HepG2 (cell line): ENCODE results near the gene CNKSR3. TPM values are rescaled to one million over a fixed set of nuclear protein-coding genes. Genes with fewer than 3 reads are reported as not detected.

Experiments
- BATF2 ChIP-seq: sonication (generic); formaldehyde crosslinking; IDR thresholded peaks from 2 replicates; pipeline ENCODE4 v1.8.0; 2022; ENCODE audit warnings: mild to moderate bottlenecking, missing genetic modification reagents, moderate library complexity
- CEBPG ChIP-seq: IDR thresholded peaks from 2 replicates; pipeline ENCODE4 v1.6.1; 2016
- FOXP4 ChIP-seq: sonication (generic); formaldehyde crosslinking; IDR thresholded peaks from 2 replicates; pipeline ENCODE4 v1.4.0; 2020; ENCODE audit warnings: missing genetic modification reagents
- GTF2F1 ChIP-seq: fragments of 150-350 bp; IDR thresholded peaks from 2 replicates; pipeline ENCODE4 v1.6.1; 2014; ENCODE audit warnings: low read length
- KDM2A ChIP-seq: sonication (generic); formaldehyde crosslinking; IDR thresholded peaks from 2 replicates; pipeline ENCODE4 v1.4.0; 2020; ENCODE audit warnings: low read depth, missing genetic modification reagents, borderline replicate concordance
- NPAS2 ChIP-seq: sonication (generic); formaldehyde crosslinking; IDR thresholded peaks from 2 replicates; pipeline ENCODE4 v1.8.0; 2022; ENCODE audit warnings: mild to moderate bottlenecking, missing genetic modification reagents, borderline replicate concordance
- NR1H2 ChIP-seq: sonication (generic); formaldehyde crosslinking; IDR thresholded peaks from 2 replicates; pipeline ENCODE4 v1.8.1; 2022; ENCODE audit warnings: low read depth, missing genetic modification reagents, borderline replicate concordance
- SIN3A ChIP-seq: IDR thresholded peaks from 2 replicates; pipeline ENCODE4 v1.6.1; 2011; ENCODE audit warnings: low read depth, mild to moderate bottlenecking, control low read depth, low read length, borderline replicate concordance
- TMF1 ChIP-seq: sonication (generic); formaldehyde crosslinking; IDR thresholded peaks from 2 replicates; pipeline ENCODE4 v1.8.1; 2022; ENCODE audit warnings: low read depth, missing genetic modification reagents
- ZNF17 ChIP-seq: sonication (generic); formaldehyde crosslinking; IDR thresholded peaks from 2 replicates; pipeline ENCODE4 v1.5.0; 2020; ENCODE audit warnings: mild to moderate bottlenecking, missing genetic modification reagents
- ZNF235 ChIP-seq: sonication (generic); formaldehyde crosslinking; IDR thresholded peaks from 2 replicates; pipeline ENCODE4 v1.8.1; 2023; ENCODE audit warnings: mild to moderate bottlenecking, missing genetic modification reagents, borderline replicate concordance
- ZNF629 ChIP-seq: sonication (generic); formaldehyde crosslinking; conservative IDR thresholded peaks from 2 replicates; pipeline ENCODE4 v1.5.0; 2020; ENCODE audit warnings: missing genetic modification reagents
- ZNF644 ChIP-seq: IDR thresholded peaks from 2 replicates; pipeline ENCODE4 v1.6.1; 2016; ENCODE audit warnings: low read depth
- ZNF713 ChIP-seq: sonication (generic); formaldehyde crosslinking; IDR thresholded peaks from 2 replicates; pipeline ENCODE4 v1.4.0; 2020; ENCODE audit warnings: mild to moderate bottlenecking, missing genetic modification reagents
- polyA plus RNA-seq, 8 experiments: library from polyadenylated mRNA; depleted of rRNA in 3 of 8; stranded (reverse) in 7 of 8; unstranded in 1 of 8; fragments of >200 nt; fragmentation: Illumina TruSeq in 4 of 8; extraction: Trizol in 4 of 8; gene quantifications; 2 replicates each; pipeline versions ENCODE4 v1.2.1 to v1.2.3, GENCODE V29; 2011 to 2016; ENCODE audit warnings: low read depth in 4 of 8, missing spikeins in 1 of 8, mixed read lengths in 1 of 8; ENCODE audit not compliant: insufficient read depth in 1 of 8
- total RNA-seq, 5 experiments: library from RNA; depleted of rRNA; stranded (reverse); fragments of >200 nt; fragmentation: Illumina TruSeq; extraction: Trizol; gene quantifications; 2 replicates each; pipeline ENCODE4 v1.2.3, GENCODE V29; 2016; ENCODE audit warnings: low read depth in 1 of 5
- TF ChIP-seq, protein P1 (sequence below): sonication (generic); formaldehyde crosslinking; IDR thresholded peaks from 2 replicates; pipeline ENCODE4 v1.4.0; 2020; ENCODE audit warnings: missing genetic modification reagents, borderline replicate concordance
- TF ChIP-seq, protein P2 (sequence below): sonication (generic); formaldehyde crosslinking; IDR thresholded peaks from 2 replicates; pipeline ENCODE4 v1.8.1; 2023; ENCODE audit warnings: mild to moderate bottlenecking, moderate library complexity, missing genetic modification reagents
- TF ChIP-seq, protein P3 (sequence below): sonication (generic); formaldehyde crosslinking; IDR thresholded peaks from 2 replicates; pipeline ENCODE4 v1.9.0; 2021; ENCODE audit warnings: missing genetic modification reagents, mild to moderate bottlenecking, borderline replicate concordance
- TF ChIP-seq, protein P4 (sequence below): IDR thresholded peaks from 2 replicates; pipeline ENCODE4 v1.6.1; 2018; ENCODE audit warnings: missing genetic modification reagents

CNKSR3 gene
- total and polyA plus RNA-seq, 2 of the 13 experiments (the other 11 are each of a cell fraction or from before 2014, with no cell fraction given): 9.2 to 38.6 TPM

DNA sequence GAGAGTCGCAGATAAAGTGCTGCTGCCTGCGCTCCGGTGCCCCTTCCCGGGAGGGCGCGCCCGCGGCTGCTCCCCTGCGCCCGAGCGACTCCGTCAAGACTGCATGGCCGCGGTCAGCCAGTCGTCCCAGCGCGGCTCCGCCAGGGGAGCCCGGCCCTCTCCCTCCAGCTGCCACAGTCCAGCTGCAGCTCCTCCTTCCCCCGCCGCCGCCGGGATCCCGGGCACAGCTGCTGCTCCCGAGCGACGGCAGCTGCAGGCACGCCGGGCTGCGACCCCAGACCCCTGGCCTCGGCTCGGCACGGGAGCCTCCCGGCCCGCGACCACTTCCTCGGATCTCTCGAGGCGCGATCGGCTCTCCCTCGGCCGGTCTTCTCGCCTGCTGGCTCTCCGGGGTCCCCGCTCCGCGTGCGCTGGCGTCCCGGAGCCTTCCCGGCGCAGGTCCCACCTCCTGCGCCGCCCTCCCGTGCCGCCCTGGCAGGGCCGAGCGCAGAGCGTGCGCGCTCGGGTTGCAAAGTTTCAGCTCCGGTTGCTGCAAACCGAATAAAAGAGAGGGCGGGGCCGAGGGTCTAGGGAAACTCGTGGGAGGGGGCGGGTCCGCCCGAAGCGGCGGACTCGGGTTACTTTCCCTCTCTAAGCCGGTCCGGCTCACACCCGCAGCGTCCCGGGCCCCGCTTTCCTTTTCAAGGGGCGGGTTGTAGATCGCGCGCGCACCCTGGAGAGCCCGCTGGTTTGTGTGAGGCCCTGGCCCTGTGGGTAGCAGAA is at the start of gene CNKSR3 (continued):
- TF ChIP-seq FOXP4 (CRISPR knock-in tag): peak; percentile 74
- TF ChIP-seq ZNF629 (CRISPR knock-in tag): peak; percentile 34; the same call in 1 of the 2 replicates
- peak; percentile 84; the same call in 1 of the 2 replicates for TF ChIP-seq ZNF235 (CRISPR knock-in tag)
- TF ChIP-seq SIN3A: peak; percentile 49
- TF ChIP-seq BATF2: no peak
- TF ChIP-seq NR1H2 (CRISPR knock-in tag): peak; percentile 59; the same call in 1 of the 2 replicates
- TF ChIP-seq ZNF713 (CRISPR knock-in tag): no peak
- peak; percentile 86; the same call in 1 of the 2 replicates for TF ChIP-seq KDM2A (CRISPR knock-in tag)
- TF ChIP-seq TMF1 (CRISPR knock-in tag): peak; percentile 91
- TF ChIP-seq ZNF17: no peak
- no peak for TF ChIP-seq GTF2F1
- TF ChIP-seq NPAS2: no peak
- peak; percentile 74 for TF ChIP-seq CEBPG (CRISPR knock-in tag)
- TF ChIP-seq, protein P1, sequence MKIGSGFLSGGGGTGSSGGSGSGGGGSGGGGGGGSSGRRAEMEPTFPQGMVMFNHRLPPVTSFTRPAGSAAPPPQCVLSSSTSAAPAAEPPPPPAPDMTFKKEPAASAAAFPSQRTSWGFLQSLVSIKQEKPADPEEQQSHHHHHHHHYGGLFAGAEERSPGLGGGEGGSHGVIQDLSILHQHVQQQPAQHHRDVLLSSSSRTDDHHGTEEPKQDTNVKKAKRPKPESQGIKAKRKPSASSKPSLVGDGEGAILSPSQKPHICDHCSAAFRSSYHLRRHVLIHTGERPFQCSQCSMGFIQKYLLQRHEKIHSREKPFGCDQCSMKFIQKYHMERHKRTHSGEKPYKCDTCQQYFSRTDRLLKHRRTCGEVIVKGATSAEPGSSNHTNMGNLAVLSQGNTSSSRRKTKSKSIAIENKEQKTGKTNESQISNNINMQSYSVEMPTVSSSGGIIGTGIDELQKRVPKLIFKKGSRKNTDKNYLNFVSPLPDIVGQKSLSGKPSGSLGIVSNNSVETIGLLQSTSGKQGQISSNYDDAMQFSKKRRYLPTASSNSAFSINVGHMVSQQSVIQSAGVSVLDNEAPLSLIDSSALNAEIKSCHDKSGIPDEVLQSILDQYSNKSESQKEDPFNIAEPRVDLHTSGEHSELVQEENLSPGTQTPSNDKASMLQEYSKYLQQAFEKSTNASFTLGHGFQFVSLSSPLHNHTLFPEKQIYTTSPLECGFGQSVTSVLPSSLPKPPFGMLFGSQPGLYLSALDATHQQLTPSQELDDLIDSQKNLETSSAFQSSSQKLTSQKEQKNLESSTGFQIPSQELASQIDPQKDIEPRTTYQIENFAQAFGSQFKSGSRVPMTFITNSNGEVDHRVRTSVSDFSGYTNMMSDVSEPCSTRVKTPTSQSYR (CRISPR knock-in tag): peak; percentile 45; the same call in 1 of the 2 replicates
- no peak for TF ChIP-seq ZNF644
- TF ChIP-seq, protein P2, sequence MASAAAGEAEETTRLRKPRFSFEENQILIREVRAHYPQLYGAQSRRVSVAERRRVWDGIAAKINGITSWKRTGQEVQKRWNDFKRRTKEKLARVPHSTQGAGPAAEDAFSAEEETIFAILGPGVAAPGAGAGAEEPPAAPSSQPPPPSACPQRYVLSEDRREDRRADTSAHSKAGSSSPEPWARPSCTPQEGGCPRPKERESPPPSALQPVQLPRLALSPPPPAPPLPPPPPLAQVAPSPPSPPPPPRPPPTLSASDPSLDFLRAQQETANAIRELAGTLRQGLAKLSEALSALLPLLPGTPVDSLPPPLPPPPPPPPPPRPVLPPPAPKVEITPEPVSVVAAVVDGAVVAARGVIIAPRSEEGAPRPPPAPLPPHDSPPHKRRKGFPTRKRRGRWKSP (CRISPR knock-in tag): peak; percentile 99
- TF ChIP-seq, protein P3, sequence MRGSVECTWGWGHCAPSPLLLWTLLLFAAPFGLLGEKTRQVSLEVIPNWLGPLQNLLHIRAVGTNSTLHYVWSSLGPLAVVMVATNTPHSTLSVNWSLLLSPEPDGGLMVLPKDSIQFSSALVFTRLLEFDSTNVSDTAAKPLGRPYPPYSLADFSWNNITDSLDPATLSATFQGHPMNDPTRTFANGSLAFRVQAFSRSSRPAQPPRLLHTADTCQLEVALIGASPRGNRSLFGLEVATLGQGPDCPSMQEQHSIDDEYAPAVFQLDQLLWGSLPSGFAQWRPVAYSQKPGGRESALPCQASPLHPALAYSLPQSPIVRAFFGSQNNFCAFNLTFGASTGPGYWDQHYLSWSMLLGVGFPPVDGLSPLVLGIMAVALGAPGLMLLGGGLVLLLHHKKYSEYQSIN (CRISPR knock-in tag): 0 out of 2 replicates have a peak, but pooled peaks have one; percentile 10
- TF ChIP-seq, protein P4, sequence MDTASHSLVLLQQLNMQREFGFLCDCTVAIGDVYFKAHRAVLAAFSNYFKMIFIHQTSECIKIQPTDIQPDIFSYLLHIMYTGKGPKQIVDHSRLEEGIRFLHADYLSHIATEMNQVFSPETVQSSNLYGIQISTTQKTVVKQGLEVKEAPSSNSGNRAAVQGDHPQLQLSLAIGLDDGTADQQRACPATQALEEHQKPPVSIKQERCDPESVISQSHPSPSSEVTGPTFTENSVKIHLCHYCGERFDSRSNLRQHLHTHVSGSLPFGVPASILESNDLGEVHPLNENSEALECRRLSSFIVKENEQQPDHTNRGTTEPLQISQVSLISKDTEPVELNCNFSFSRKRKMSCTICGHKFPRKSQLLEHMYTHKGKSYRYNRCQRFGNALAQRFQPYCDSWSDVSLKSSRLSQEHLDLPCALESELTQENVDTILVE (CRISPR knock-in tag): peak; percentile 88
